Endodermal cell (in vitro differentiated cells): Measurements from ENCODE around the gene NCAM2. TPM values are rescaled to one million over a fixed set of nuclear protein-coding genes. Genes with fewer than 3 reads are reported as not detected.

Source experiments
- DNase-seq: peaks from one replicate; pipeline ENCODE4 v3.0.0-alpha.2; 2017
- H3K27ac ChIP-seq: 2 replicates; pipeline ENCODE4 v1.5.1; 2013; ENCODE audit warnings: mild to moderate bottlenecking, low read depth, low read length, moderate library complexity
- H3K27me3 ChIP-seq: 2 replicates; pipeline ENCODE4 v1.6.1; 2013; ENCODE audit warnings: mild to moderate bottlenecking, low read length, moderate library complexity; ENCODE audit not compliant: insufficient read depth, control insufficient read depth, poor library complexity, severe bottlenecking
- H3K36me3 ChIP-seq: 2 replicates; pipeline ENCODE4 v1.7.0; 2013; ENCODE audit warnings: mild to moderate bottlenecking, low read length, moderate library complexity; ENCODE audit not compliant: control insufficient read depth, insufficient read depth
- H3K4me1 ChIP-seq: one replicate; pipeline ENCODE4 v1.7.0; 2013; ENCODE audit warnings: low read length; ENCODE audit not compliant: control insufficient read depth, insufficient read depth
- H3K4me3 ChIP-seq: 2 replicates; pipeline ENCODE4 v1.5.1; 2013; ENCODE audit warnings: mild to moderate bottlenecking, low read length, moderate library complexity
- H3K9ac ChIP-seq: 2 replicates; pipeline ENCODE4 v1.6.1; 2013; ENCODE audit warnings: mild to moderate bottlenecking, low read length, moderate library complexity; ENCODE audit not compliant: poor library complexity, severe bottlenecking; ENCODE audit errors: extremely low read depth
- H3K9me3 ChIP-seq: 2 replicates; pipeline ENCODE4 v1.6.1; 2013; ENCODE audit warnings: mild to moderate bottlenecking, low read length, moderate library complexity; ENCODE audit not compliant: control insufficient read depth
- H3K27ac Mint-ChIP-seq: 2 replicates; pipeline ENCODE4 v1.8.0; 2020; ENCODE audit warnings: mixed read lengths
- H3K27me3 Mint-ChIP-seq: 2 replicates; pipeline ENCODE4 v1.8.0; 2021; ENCODE audit warnings: mild to moderate bottlenecking, mixed read lengths; ENCODE audit not compliant: insufficient read depth
- H3K36me3 Mint-ChIP-seq: 2 replicates; pipeline ENCODE4 v1.8.0; 2020; ENCODE audit warnings: low read depth, mixed read lengths
- H3K4me1 Mint-ChIP-seq: 2 replicates; pipeline ENCODE4 v1.8.0; 2020; ENCODE audit warnings: mixed read lengths
- H3K4me3 Mint-ChIP-seq: 2 replicates; pipeline ENCODE4 v1.8.0; 2020; ENCODE audit warnings: mild to moderate bottlenecking, moderate library complexity, mixed read lengths
- H3K9me3 Mint-ChIP-seq: 2 replicates; pipeline ENCODE4 v1.8.0; 2020; ENCODE audit warnings: mild to moderate bottlenecking, mixed read lengths
- whole genome bisulfite sequencing, 2 experiments: methylation state at CpG; one replicate each; pipeline versions ENCODE4 v1.1.5 to v1.1.7; 2013; ENCODE audit warnings: missing lambda C conversion rate in 2 of 2, mixed read lengths in 1 of 2; ENCODE audit not compliant: insufficient coverage in 1 of 2, insufficient read length in 1 of 2; 5-methylcytosine and 5-hydroxymethylcytosine counted together
- total RNA-seq, 2 donors: library from RNA; stranded (reverse); fragmentation: NEBNext Ultra II Directional in 1 of 2; extraction: Animal tissue kit (Norgen Biotek cat#: 25700) in 1 of 2; gene quantifications; 2 replicates in 1 of 2; 3 replicates in 1 of 2; pipeline ENCODE4 v1.2.1, GENCODE V29; 2021
- TF ChIP-seq, protein P1 (sequence below): fragments of 200-600 bp; sonication (generic); conservative IDR thresholded peaks from 2 replicates; pipeline ENCODE4 v1.5.0; 2021; ENCODE audit warnings: antibody characterized with exemption, mild to moderate bottlenecking

NCAM2 gene
- total RNA-seq, 2 donors from 2014 or later: 0.46 to 0.69 TPM

DNA sequence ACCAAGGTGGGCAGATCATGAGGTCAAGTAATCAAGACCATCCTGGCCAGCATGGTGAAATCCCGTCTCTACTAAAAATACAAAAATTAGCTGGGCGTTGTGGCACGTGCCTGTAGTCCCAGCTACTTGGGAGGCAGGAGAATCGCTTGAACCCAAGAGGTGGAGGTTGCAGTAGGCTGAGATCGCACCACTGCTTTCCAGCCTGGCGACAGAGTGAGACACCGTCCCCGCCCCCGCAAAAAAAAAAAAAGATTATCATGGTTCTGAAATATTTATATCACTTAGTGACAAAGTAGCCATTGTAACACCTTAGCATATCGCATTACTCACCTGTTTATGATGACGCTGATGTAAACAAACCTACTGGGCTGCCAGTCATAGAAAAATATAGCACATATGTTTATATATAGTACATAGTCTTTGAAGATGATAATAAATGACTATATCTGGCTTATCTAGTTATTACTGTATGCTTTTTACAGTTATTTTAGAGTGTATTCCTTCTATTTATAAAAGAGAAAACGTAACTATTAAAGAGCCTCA is 160.2 kb downstream of the NCAM2 start:
- DNase-seq: no peak
- no peaks in the 10 kb centered on the region for H3K9me3 ChIP-seq
- H3K9ac ChIP-seq: no peak overlapping the region
- H3K4me3 Mint-ChIP-seq: no peak overlapping the region
- TF ChIP-seq, protein P1, sequence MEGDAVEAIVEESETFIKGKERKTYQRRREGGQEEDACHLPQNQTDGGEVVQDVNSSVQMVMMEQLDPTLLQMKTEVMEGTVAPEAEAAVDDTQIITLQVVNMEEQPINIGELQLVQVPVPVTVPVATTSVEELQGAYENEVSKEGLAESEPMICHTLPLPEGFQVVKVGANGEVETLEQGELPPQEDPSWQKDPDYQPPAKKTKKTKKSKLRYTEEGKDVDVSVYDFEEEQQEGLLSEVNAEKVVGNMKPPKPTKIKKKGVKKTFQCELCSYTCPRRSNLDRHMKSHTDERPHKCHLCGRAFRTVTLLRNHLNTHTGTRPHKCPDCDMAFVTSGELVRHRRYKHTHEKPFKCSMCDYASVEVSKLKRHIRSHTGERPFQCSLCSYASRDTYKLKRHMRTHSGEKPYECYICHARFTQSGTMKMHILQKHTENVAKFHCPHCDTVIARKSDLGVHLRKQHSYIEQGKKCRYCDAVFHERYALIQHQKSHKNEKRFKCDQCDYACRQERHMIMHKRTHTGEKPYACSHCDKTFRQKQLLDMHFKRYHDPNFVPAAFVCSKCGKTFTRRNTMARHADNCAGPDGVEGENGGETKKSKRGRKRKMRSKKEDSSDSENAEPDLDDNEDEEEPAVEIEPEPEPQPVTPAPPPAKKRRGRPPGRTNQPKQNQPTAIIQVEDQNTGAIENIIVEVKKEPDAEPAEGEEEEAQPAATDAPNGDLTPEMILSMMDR: no peak
- 90 to 97% methylated on average over 4 to 9 of the region's 12 CpGs for WGBS, 2 experiments
- H3K27ac ChIP-seq: no peak overlapping the region
- no peaks in the 10 kb centered on the region for H3K36me3 Mint-ChIP-seq
- no peaks in the 10 kb centered on the region for H3K4me1 ChIP-seq
- peaks cover 3% of the 10 kb centered on the region for H3K27me3 Mint-ChIP-seq
- no peaks in the 10 kb centered on the region for H3K9me3 Mint-ChIP-seq
- H3K27ac Mint-ChIP-seq: no peak overlapping the region
- H3K4me1 Mint-ChIP-seq: no peaks in the 10 kb centered on the region
- no peak overlapping the region for H3K4me3 ChIP-seq
- no peaks in the 10 kb centered on the region for H3K36me3 ChIP-seq
- H3K27me3 ChIP-seq: no peaks in the 10 kb centered on the region

DNA sequence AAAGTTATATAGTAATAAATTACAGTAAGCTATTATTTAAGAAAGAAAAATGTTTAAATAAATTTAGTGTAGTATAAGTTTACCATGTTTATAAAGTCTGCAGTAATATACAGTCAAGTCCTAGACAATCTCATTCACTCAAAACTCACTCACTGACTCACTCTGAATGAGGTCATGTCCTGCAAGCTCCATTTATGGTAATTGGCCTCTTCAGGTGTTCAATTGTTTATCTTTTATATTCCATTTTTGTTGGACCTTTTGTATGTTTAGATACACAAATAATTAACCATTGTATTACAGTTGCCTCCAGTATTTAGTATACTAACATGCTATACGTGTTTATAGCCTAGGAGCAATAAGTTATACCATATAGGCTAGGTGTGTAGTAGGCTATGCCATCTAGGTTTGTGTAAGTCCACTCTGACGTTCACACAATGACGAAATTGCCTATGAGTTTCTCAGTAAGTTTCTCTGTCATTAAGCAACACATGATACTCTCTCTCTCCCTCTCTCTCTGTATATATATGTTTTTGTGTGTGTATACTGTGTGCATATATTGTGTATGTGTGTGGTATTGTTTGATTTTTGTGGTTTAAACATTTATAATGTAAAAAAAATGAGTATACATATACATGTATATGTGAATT is 161.2 kb downstream of the NCAM2 start:
- no peak for DNase-seq
- no peaks in the 10 kb centered on the region for H3K36me3 ChIP-seq
- H3K27ac ChIP-seq: no peak overlapping the region
- no peak overlapping the region for H3K4me3 ChIP-seq
- H3K9ac ChIP-seq: no peak overlapping the region
- TF ChIP-seq, protein P1: no peak
- 92% methylated on average over 3 of the region's 3 CpGs; no CpG with 5 or more reads in 1 of the 2 experiments for WGBS, 2 experiments
- H3K27ac Mint-ChIP-seq: no peak overlapping the region
- no peaks in the 10 kb centered on the region for H3K4me1 Mint-ChIP-seq
- H3K9me3 ChIP-seq: no peaks in the 10 kb centered on the region
- no peak overlapping the region for H3K4me3 Mint-ChIP-seq
- no peaks in the 10 kb centered on the region for H3K9me3 Mint-ChIP-seq
- H3K36me3 Mint-ChIP-seq: no peaks in the 10 kb centered on the region
- peaks cover 3% of the 10 kb centered on the region for H3K27me3 Mint-ChIP-seq
- H3K27me3 ChIP-seq: no peaks in the 10 kb centered on the region
- H3K4me1 ChIP-seq: no peaks in the 10 kb centered on the region

DNA sequence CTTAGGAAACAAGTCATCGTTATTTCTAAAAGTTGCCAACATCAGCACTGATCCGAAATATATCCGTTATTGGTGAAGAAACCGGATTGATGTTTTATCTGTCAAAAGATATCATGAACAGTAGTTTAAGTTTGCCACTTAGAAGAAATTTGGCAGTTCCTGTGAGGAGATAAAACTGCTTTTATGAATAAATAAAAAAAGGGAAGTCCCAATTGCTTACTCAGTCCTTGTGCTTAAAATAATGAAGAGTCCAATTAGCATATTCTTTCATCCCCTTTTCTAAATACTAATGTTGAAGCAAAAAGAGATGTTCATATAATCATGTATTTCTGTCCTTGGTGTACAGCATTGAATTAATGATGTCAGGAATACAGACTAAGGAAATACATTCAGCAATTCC is 164.6 kb downstream of the NCAM2 start:
- H3K4me1 ChIP-seq: no peaks in the 10 kb centered on the region
- H3K9me3 ChIP-seq: no peaks in the 10 kb centered on the region
- Mint-ChIP-seq H3K4me1 (no peaks in the 10 kb centered on the region), H3K4me3 (no peak overlapping the region), H3K27ac (no peak overlapping the region), H3K36me3 (no peaks in the 10 kb centered on the region), H3K27me3 (no peaks in the 10 kb centered on the region), H3K9me3 (no peaks in the 10 kb centered on the region)
- WGBS, 2 experiments: 94 to 100% methylated on average over 4 of the region's 4 CpGs
- TF ChIP-seq, protein P1: no peak
- H3K4me3 ChIP-seq: no peak overlapping the region
- no peak overlapping the region for H3K27ac ChIP-seq
- no peak for DNase-seq
- H3K9ac ChIP-seq: no peak overlapping the region
- H3K36me3 ChIP-seq: no peaks in the 10 kb centered on the region
- H3K27me3 ChIP-seq: no peaks in the 10 kb centered on the region
